HG02588 (cell line): ENCODE data around the gene NPY1R.

Experiments
- ATAC-seq: cut with Tn5 transposase; IDR thresholded peaks from one replicate; pipeline ENCODE4 v1.9.1; 2021; ENCODE audit warnings: mild to moderate bottlenecking, moderate library complexity; ENCODE audit not compliant: unreplicated experiment

Gene NPY1R

GRCh38 chr4:163332526-163333406 is at the start of gene NPY1R:
Gene NPY1R, minus strand, starts transcription at chr4:163332596. Its CDS starts 6,042 bp downstream, at chr4:163326554.
- peak; percentile 85 for ATAC-seq

DNA sequence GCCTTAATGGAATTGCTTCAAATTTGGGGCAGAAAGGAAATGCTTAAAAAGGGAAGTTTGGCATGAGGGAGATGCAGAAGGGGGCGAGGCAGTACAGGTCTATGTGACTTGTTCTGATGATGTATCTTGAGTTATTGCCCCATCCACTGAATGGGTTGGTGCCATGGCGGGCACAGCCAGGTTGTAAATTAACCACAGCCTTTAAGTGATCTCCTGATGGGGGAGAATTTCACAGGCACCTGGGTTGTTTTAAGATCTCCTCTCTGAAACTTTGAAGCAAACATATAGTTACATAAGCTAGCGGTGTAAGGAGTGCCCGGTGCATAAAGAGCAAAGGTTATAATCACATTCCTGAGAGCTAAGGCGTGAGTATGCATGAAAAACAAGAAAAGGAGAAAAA is 48.3 kb upstream of the NPY1R start:
- no peak for ATAC-seq

- ATAC-seq = no peak
Observed at GRCh38 chr4:163378661-163379060, 46.3 kb upstream of the NPY1R start.

DNA sequence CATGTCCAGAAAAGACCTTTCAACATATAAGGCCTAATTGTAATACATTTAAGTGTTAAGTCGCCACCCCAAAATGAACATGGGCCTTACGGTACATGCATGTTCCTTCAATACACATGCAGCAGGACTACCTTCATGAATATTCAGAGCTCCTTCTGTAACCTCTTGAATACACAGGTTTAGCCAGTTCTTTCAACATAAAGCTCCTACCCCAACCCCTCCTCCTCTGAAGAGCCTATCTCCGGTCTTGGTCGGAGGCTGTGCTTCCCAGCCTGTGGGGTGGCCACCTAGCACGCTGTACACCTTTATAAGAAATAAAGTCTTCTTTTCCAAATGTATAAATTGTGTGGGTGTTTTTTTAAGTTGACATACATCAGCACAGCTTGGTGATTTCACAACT is 39.6 kb upstream of the NPY1R start:
- ATAC-seq = no peak

DNA sequence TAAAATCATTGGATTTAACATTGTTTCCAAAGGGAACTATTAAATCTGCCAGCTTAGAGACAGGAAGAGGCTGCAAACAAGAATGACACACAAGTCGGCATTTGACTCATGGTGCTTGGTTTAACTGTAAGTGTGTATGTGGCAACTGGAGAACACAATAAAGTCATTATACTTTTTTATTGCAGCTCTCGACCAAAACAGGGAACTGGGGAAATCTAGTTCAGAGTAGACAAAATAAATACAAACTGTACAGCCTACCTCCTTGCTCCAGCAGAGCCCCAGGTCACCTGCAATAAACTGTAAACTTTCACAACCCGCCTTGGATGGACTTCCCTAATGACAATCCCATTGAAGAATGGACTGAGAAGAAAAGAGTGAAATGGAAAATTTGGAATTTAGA is 35.3 kb upstream of the NPY1R start:
- ATAC-seq = no peak

DNA sequence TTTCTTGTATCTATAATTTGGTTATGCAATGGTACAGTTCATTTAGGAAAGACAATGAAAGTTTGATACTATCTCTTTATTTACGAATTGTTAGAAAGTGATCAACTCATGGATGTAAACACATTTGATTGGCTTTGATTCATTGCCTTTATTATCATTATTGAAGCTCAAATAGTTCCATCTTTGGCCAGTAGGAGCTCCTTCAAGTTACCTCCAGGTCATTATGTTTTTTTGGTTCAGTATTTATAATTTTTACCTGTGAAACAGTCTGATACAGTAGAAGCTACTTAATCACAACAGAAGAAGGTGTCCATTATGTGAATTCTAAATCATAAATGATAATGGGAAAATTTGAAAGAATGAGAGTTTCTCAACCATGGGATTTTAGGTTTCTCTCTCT is 23.7 kb upstream of the NPY1R start:
- no peak for ATAC-seq

DNA sequence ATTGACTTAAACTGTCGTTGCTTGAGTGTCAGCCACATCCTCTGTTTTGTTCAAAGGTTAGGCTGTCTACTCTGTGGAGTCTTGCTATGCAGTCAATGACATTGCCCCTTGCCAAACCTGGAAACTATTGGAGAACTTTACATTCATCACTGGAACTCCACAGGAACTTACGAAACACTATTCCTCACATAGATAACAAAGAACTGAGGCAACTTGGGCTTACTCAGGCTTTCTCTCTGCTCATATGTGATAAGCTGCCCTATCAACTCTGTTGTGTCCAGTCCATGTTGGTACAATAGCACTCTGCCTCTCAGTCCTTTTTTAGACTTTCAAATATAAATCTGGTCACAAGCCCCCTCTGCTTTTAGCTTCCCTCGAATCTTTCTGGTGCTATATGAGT is 20.7 kb upstream of the NPY1R start:
- no peak for ATAC-seq

- ATAC-seq = no peak
Observed at GRCh38 chr4:163350672-163351071, 18.3 kb upstream of the NPY1R start.

DNA sequence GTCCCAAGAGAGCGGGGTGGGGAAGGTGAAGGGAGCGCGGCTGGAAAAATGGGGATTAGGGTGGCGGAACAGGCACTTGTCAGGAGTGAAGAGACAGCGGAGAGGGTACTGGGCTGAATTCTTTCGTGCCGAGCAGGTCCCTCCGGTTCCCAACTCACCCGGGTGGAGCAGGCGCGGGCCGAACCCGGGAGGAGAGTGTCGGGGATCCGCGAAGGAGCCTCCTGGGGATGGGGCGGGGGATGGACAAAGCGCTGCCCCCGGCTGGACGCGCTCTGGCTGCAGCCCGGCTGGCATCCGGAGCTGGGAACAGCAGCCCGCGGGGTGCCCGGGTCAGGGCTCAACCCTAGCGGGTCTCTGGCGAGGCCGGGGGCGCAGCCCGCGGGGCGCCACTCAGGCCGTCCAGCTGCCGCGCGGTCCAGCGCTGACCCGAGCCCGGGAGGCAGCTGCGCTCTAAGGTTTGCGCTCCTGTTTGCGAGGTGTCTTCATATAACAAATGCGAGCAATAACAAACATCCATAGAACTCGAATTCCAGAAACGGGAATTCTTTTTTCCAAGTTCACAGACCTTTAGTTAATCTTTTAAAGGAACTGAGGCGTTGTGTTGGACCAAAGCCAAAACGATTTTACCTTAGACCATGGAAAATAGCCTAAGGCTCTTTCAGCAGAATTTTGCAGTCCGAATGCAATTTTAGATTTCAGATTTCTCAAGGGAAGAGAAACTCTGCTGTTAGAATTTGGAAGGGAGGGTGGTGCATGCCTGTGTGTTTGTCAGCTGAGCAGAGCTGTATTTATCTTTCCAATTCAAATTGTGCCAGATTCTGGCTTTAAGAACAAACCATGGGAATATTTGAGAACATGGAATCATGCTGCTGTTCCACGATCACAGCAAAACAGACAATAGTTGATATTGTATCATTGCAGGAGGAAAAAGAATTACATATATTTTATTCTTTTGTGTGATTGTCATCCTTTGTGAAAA is 12.0 kb upstream of the NPY1R start:
- no peak for ATAC-seq

DNA sequence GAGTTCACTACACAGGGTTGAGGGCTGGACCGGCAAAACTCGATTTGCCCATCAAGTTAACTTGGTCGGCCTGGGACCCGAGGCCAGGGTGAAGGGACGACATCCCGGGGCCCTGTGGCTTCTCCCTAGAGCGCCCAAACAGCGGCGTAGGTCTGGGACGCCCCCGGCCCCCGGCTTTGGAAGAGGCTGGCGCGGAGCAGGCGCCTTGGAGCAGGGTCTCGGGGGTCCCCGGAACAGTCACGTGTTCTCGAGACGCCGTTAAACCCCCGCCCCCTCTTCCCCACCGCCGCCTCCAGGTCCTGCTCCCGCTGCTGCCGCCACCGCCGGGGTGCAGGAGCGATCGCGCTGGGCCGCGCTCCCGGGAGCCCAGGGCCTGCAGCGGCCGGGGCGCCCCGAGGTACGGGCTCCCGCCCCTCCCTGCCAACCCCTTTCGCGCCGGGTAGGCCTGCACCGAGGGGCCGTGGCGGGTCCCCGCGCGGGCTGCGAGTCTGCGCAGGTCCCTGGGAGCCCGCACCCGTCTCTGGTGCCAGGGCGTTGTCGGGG is 11.3 kb upstream of the NPY1R start, which contains the start of gene NPY5R:
TSS of gene NPY5R (plus strand) at position 289 of the 543 bp plus-strand sequence. CDS start 6,382 bp downstream, outside the sequence.
- ATAC-seq = no peak

GRCh38 chr4:163335384-163335783 is 3.0 kb upstream of the NPY1R start:
- ATAC-seq = no peak

GRCh38 chr4:163331629-163332376 is 593 bp downstream of the NPY1R start:
- peak; percentile 20 for ATAC-seq

GRCh38 chr4:163330916-163331628 is 1.3 kb downstream of the NPY1R start:
- ATAC-seq = no peak

- ATAC-seq = no peak
Observed at GRCh38 chr4:163317110-163317509, 15.3 kb downstream of the NPY1R start.

DNA sequence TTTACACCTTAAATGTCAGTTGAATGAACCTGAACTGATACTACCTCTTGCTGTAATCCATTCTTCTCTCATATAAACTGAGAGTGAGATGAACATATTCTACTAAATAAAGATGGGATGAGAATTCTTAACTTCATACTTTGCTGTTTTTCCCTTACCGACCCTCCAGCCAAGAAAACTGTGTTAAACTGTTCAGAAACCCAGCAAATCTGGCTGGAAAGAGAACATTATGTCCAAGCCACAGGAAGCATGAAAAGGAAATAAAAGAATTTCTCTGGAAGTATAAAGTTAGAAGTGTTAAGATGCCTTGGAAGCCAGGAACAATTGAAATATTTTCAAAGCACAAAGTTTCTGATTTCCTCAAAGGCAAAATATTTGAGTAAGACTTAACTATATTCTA is 22.9 kb downstream of the NPY1R start:
- no peak for ATAC-seq

DNA sequence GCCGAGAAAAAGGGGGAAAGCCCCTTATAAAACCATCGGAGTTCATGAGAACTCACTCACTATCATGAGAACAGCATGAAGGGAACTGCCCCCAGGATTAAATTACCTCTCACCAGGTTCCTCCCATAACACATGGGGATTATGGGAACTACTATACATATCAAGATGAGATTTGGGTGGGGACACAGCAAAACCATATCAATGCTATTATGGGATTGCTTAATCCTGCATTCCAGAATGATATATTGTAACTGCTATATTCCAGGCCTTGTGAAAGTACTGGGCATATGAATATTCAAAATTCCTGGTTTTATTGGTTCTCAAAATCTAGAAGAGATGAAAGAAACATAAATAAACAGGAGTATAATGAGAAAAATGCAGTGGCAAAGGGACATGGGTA is 29.3 kb downstream of the NPY1R start:
- no peak for ATAC-seq

GRCh38 chr4:163300445-163300844 is 32.0 kb downstream of the NPY1R start:
- ATAC-seq = no peak

DNA sequence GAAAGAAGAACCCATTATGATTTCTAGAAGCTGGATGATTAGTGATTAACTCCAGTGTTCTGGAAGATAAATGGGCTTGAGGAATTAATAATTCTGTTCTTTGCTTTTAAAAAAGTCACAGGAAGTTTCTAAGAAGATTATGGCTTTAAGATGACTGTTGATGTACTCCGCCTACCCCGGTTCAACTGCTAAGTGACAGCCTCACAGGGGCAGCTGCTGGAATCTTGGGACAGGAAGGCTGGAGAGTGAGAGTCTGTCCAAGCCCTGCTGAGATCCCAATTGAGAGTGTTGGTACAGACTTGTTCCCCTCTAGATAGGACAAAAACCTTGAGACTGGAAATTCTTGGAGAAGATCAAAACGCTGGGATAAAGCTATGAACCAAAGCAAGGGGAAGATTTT is 37.3 kb downstream of the NPY1R start:
- ATAC-seq = no peak

DNA sequence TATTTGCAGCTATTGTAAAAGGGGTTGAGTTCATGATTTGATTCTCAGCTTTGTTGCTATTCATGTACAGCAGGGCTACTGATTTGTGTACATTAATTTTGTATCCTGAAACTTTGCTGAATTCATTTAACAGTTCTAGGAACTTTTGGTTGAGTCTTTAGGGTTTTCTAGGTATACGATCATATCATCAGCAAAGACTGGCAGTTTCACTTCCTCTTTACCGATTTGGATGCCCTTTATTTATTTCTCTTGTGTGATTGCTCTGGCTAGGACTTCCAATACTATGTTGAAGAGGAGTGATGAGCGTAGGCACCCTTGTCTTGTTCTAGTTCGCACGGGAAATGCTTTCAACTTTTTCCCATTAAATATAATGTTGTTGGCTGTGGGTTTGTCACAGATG is 48.1 kb downstream of the NPY1R start:
- no peak for ATAC-seq
